H9 (cell line): ENCODE data around the gene SPTBN4. TPM values are rescaled to one million over a fixed set of nuclear protein-coding genes. Genes with fewer than 3 reads are reported as not detected.

Experiments used
- DNase-seq: peaks from one replicate; pipeline ENCODE4 v3.0.0-alpha.2; 2017
- H2AFZ ChIP-seq: one replicate; pipeline ENCODE4 v1.6.1; 2013; ENCODE audit warnings: mild to moderate bottlenecking, low read length, control low read depth, moderate library complexity
- H2AK5ac ChIP-seq: 2 replicates; pipeline ENCODE4 v1.6.1; 2013; ENCODE audit warnings: low read length, control low read depth, mixed read lengths; ENCODE audit not compliant: insufficient read length
- H2BK120ac ChIP-seq: one replicate; pipeline ENCODE4 v1.6.1; 2013; ENCODE audit warnings: low read depth, mild to moderate bottlenecking, low read length, control low read depth, inconsistent platforms; ENCODE audit not compliant: poor library complexity, severe bottlenecking
- H2BK12ac ChIP-seq: 2 replicates; pipeline ENCODE4 v1.6.1; 2013; ENCODE audit warnings: low read length, control low read depth, mixed read lengths, low read depth; ENCODE audit not compliant: insufficient read length
- H2BK15ac ChIP-seq: 2 replicates; pipeline ENCODE4 v1.6.1; 2013; ENCODE audit warnings: low read depth, low read length, control low read depth
- H2BK20ac ChIP-seq: one replicate; pipeline ENCODE4 v1.6.1; 2013; ENCODE audit warnings: low read depth, mild to moderate bottlenecking, low read length, control low read depth, inconsistent platforms; ENCODE audit not compliant: poor library complexity, severe bottlenecking
- H2BK5ac ChIP-seq: 2 replicates; pipeline ENCODE4 v1.6.1; 2013; ENCODE audit warnings: low read length, control low read depth, mixed read lengths; ENCODE audit not compliant: insufficient read length
- H3K14ac ChIP-seq: 2 replicates; pipeline ENCODE4 v1.6.1; 2013; ENCODE audit warnings: low read length, control low read depth; ENCODE audit not compliant: insufficient read depth
- H3K18ac ChIP-seq: 2 replicates; pipeline ENCODE4 v1.6.1; 2013; ENCODE audit warnings: low read depth, mild to moderate bottlenecking, mixed read lengths, low read length, control low read depth; ENCODE audit not compliant: insufficient read length
- H3K23ac ChIP-seq: 2 replicates; pipeline ENCODE4 v1.6.1; 2013; ENCODE audit warnings: low read length, control low read depth, mixed read lengths, low read depth; ENCODE audit not compliant: insufficient read length
- H3K23me2 ChIP-seq: 2 replicates; pipeline ENCODE4 v1.6.1; 2013; ENCODE audit warnings: low read depth, mild to moderate bottlenecking, mixed read lengths, low read length, control low read depth; ENCODE audit not compliant: insufficient read length, poor library complexity, severe bottlenecking
- H3K27ac ChIP-seq: 2 replicates; pipeline ENCODE4 v1.5.1; 2013; ENCODE audit warnings: low read length, control low read depth, mixed read lengths, low read depth; ENCODE audit not compliant: insufficient read length
- H3K27me3 ChIP-seq: 2 replicates; pipeline ENCODE4 v1.6.1; 2013; ENCODE audit warnings: low read length, control low read depth, inconsistent platforms; ENCODE audit not compliant: insufficient read depth
- H3K4ac ChIP-seq: 2 replicates; pipeline ENCODE4 v1.6.1; 2013; ENCODE audit warnings: low read depth, mild to moderate bottlenecking, control low read depth, inconsistent platforms, low read length, moderate library complexity
- H3K4me1 ChIP-seq: 2 replicates; pipeline ENCODE4 v1.6.1; 2013; ENCODE audit warnings: low read length, control low read depth, inconsistent platforms; ENCODE audit not compliant: insufficient read depth
- H3K4me2 ChIP-seq: 2 replicates; pipeline ENCODE4 v1.6.1; 2013; ENCODE audit warnings: low read length, control low read depth, mixed read lengths; ENCODE audit not compliant: insufficient read length, insufficient read depth
- H3K56ac ChIP-seq: 2 replicates; pipeline ENCODE4 v1.6.1; 2013; ENCODE audit warnings: low read depth, mild to moderate bottlenecking, mixed read lengths, low read length, control low read depth; ENCODE audit not compliant: insufficient read length
- H3K79me1 ChIP-seq: 2 replicates; pipeline ENCODE4 v1.6.1; 2013; ENCODE audit warnings: low read depth, mild to moderate bottlenecking, moderate library complexity, low read length, control low read depth, inconsistent platforms; ENCODE audit not compliant: insufficient read depth, poor library complexity, severe bottlenecking
- H3K79me2 ChIP-seq: 2 replicates; pipeline ENCODE4 v1.6.1; 2013; ENCODE audit warnings: low read length, control low read depth, inconsistent platforms; ENCODE audit not compliant: insufficient read depth
- H3K9ac ChIP-seq: 2 replicates; pipeline ENCODE4 v1.6.1; 2013; ENCODE audit warnings: low read length, control low read depth, mixed read lengths; ENCODE audit not compliant: insufficient read length; ENCODE audit errors: extremely low read depth
- H3K9me3 ChIP-seq: one replicate; pipeline ENCODE4 v1.6.1; 2013; ENCODE audit warnings: low read depth, low read length, inconsistent platforms; ENCODE audit not compliant: control insufficient read depth
- H3T11ph ChIP-seq: one replicate; pipeline ENCODE4 v1.6.1; 2013; ENCODE audit warnings: mild to moderate bottlenecking, low read length, control low read depth, inconsistent platforms
- H4K20me1 ChIP-seq: one replicate; pipeline ENCODE4 v1.6.1; 2013; ENCODE audit not compliant: control insufficient read depth, insufficient read length, insufficient read depth
- H4K5ac ChIP-seq: 2 replicates; pipeline ENCODE4 v1.6.1; 2013; ENCODE audit warnings: low read depth, mild to moderate bottlenecking, mixed read lengths, low read length, control low read depth; ENCODE audit not compliant: insufficient read length
- H4K8ac ChIP-seq: replicated peaks from 2 replicates; pipeline ENCODE4 v1.6.1; 2013; ENCODE audit warnings: low read length, control low read depth, mixed read lengths, low read depth; ENCODE audit not compliant: insufficient read length
- H4K91ac ChIP-seq: 2 replicates; pipeline ENCODE4 v1.6.1; 2013; ENCODE audit warnings: low read depth, mild to moderate bottlenecking, moderate library complexity, mixed read lengths, low read length, control low read depth; ENCODE audit not compliant: insufficient read length
- H3K27ac Mint-ChIP-seq, 3 experiments: 2 replicates in 2 of 3; 3 replicates in 1 of 3; pipeline ENCODE4 v1.8.0; 2020 to 2021; ENCODE audit warnings: mixed read lengths in 3 of 3, mild to moderate bottlenecking in 1 of 3, moderate library complexity in 1 of 3
- H3K27me3 Mint-ChIP-seq: 2 replicates; pipeline ENCODE4 v1.8.0; 2021; ENCODE audit warnings: low read depth, mild to moderate bottlenecking, moderate library complexity, mixed read lengths
- H3K36me3 Mint-ChIP-seq, 3 experiments: 2 replicates in 2 of 3; 3 replicates in 1 of 3; pipeline ENCODE4 v1.8.0; 2020 to 2021; ENCODE audit warnings: low read depth in 3 of 3, mixed read lengths in 3 of 3; ENCODE audit not compliant: insufficient read depth in 1 of 3
- H3K4me1 Mint-ChIP-seq, 2 experiments: 2 replicates each; pipeline ENCODE4 v1.8.0; 2020; ENCODE audit warnings: mixed read lengths in 2 of 2
- H3K4me3 Mint-ChIP-seq, 2 experiments: 2 replicates in 1 of 2; 3 replicates in 1 of 2; pipeline ENCODE4 v1.8.0; 2020 to 2021; ENCODE audit warnings: mild to moderate bottlenecking in 2 of 2, mixed read lengths in 2 of 2, moderate library complexity in 1 of 2
- H3K9me3 Mint-ChIP-seq, 2 experiments: 2 replicates in 1 of 2; 3 replicates in 1 of 2; pipeline ENCODE4 v1.8.0; 2020; ENCODE audit warnings: mild to moderate bottlenecking in 2 of 2, mixed read lengths in 2 of 2, moderate library complexity in 1 of 2
- CTCF ChIP-seq: fragments of 200-600 bp; sonication (generic); conservative IDR thresholded peaks from 3 replicates; pipeline ENCODE4 v1.8.0; 2021; ENCODE audit warnings: antibody characterized with exemption, mild to moderate bottlenecking
- WGBS: extraction: QIAGEN DNeasy Blood & Tissue Kit; methylation state at CpG from one replicate; pipeline ENCODE4 v1.1.7; 2013; ENCODE audit warnings: missing lambda C conversion rate, low lambda C conversion rate, mixed read lengths; ENCODE audit not compliant: insufficient read length; ENCODE audit errors: extremely low coverage; 5-methylcytosine and 5-hydroxymethylcytosine counted together
- total RNA-seq: library from RNA; stranded (reverse); gene quantifications from 2 replicates; pipeline ENCODE4 v1.2.1, GENCODE V29; 2021

The SPTBN4 gene
- total RNA-seq, 1 experiment from 2014 or later = 2.9 TPM

GRCh38 chr19:40423938-40424337 lies 42.9 kb upstream of the SPTBN4 start:
- Histone ChIP-seq H3K4ac (no peak overlapping the region), H2AK5ac (no peak overlapping the region), H4K8ac (no peak overlapping the region), H2BK120ac (no peak overlapping the region), H3K56ac (no peak overlapping the region), H3K27ac (no peak overlapping the region), H2AFZ (no peak overlapping the region), H3K23ac (no peak overlapping the region), H3K4me1 (no peaks in the 10 kb centered on the region; the same call in 1 of the 2 replicates), H3K14ac (no peak overlapping the region), H3T11ph (no peak overlapping the region), H2BK15ac (no peak overlapping the region), H2BK20ac (no peak overlapping the region), H3K79me1 (no peaks in the 10 kb centered on the region), H3K4me2 (no peak overlapping the region), H3K9me3 (no peaks in the 10 kb centered on the region), H4K5ac (no peak overlapping the region), H3K79me2 (no peaks in the 10 kb centered on the region), H4K20me1 (no peaks in the 10 kb centered on the region), H3K27me3 (no peaks in the 10 kb centered on the region), H2BK12ac (no peak overlapping the region), H4K91ac (no peak overlapping the region), H3K23me2 (peaks cover 16% of the 10 kb centered on the region), H2BK5ac (no peak overlapping the region), H3K9ac (no peak overlapping the region), H3K18ac (no peak overlapping the region)
- H3K27ac Mint-ChIP-seq = no peak overlapping the region
- WGBS = no CpG with 5 or more reads among the region's 6 CpGs
- H3K27me3 Mint-ChIP-seq = peaks cover 2% of the 10 kb centered on the region; the same call in 1 of the 2 replicates
- peak overlapping the region in 1 of 2 experiments; percentile 50; a peak in 2 of 5 replicates for H3K4me3 Mint-ChIP-seq
- DNase-seq = no peak
- H3K9me3 Mint-ChIP-seq = peaks cover 0 to 3% of the 10 kb centered on the region in 2 experiments; a peak in 1 of 5 replicates
- H3K4me1 Mint-ChIP-seq = peaks cover 19% of the 10 kb centered on the region in 2 experiments
- H3K36me3 Mint-ChIP-seq = peaks cover 0 to 5% (median 4%) of the 10 kb centered on the region in 3 experiments; a peak in 3 of 7 replicates
- no peak for TF ChIP-seq CTCF
